Endometrium (tissue), 2 donors: ENCODE data around the gene NBPF12.
"Not testable (repeated sequence)": the region's sequence is repeated elsewhere in the genome, so short reads cannot be mapped to it uniquely, and the experiment has no call there.

ENCODE experiments used
- FAIRE-seq: peaks from 2 replicates; lab custom pipeline; 2012; peaks lifted over from hg19 to GRCh38; lab: Jason Lieb, UNC
- donor health status: control.
- donor health status: control.

The NBPF12 gene

DNA sequence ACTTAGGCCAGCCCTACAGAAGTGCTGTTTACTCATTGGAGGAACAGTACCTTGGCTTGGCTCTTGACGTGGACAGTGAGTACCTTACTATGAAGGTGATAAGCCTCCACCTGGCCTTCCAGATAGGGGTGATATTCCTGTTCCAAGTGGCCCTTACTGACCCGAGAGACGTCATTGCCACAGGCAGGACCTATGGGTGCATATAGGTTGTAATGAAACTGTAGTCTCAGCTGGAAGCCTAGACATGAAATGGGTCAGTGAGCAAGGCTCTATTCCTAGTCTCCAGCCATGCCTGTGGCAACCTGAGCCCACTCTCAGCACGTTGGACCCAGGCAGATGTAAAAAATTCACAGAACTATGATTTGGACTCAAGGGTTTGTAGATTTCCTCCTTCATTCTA lies 48.3 kb downstream of the NBPF12 start:
- not testable (repeated sequence) for FAIRE-seq

DNA sequence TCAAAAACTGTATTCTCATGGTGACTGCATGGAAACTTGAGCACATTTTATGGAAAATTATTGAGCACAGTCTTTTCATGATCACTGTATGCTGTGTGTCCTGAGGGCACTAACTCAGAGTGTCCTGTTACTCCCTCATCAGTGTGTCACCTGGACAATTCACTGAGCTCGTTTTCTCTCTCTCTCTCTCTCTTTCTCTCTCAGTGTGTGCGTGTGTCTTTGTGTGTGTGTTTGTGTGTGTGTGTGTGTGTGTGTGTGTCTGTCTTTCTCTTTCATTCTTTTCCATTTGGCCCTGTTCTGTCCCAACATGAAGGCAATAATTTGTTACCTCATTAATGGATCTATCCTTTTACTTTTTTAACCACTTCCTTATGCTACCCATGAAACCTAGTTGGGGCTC lies 49.4 kb downstream of the NBPF12 start:
- not testable (repeated sequence) for FAIRE-seq

DNA sequence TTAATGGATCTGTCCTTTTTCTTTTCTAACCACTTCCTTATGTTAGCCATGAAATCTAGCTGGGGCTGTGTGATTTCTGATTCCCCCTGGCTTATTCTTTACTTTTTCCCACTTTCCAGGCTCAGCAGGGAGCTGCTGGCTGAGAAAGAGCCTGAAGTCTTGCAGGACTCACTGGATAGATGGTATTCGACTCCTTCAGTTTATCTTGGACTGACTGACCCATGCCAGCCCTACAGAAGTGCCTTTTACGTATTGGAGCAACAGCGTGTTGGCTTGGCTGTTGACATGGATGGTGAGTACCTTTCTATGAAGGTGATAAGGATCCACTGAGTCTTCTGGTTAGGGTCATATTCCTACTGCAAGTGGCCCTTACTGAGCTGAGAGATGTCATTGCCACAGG lies 51.3 kb downstream of the NBPF12 start:
- FAIRE-seq: not testable (repeated sequence)

DNA sequence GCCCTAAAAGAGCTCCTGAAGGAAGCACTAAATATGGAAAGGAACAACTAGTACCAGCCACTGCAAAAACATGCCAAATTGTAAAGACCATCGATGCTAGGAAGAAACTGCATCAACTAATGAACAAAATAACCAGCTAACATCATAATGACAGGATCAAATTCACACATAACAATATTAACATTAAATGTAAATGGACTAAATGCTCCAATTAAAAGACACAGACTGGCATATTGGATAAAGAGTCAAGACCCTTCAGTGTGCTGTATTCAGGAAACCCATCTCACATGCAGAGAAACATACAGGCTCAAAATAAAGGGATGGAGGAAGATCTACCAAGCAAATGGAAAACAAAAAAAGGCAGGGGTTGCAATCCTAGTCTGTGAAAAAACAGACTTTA lies 70.4 kb downstream of the NBPF12 start:
- FAIRE-seq: not testable (repeated sequence)

DNA sequence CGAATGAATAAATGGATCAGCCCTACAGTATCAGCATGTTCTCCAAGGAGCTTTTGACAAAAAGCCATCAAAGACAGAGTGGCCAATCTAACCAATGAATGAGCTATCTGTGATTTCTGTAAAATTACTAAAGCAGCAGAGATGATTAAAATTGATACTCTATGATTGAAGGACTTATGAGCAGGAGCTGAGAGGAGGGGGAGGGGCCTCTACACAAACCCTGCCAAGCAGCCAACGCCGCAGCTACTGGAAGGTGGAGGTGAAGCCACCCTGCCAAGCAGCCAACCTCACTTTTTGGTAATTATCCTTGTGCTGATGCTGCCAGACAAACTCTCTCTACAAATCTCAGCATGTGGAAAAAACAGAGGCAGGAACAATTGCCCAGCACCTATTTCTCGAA lies 88.9 kb downstream of the NBPF12 start:
- FAIRE-seq: not testable (repeated sequence)

DNA sequence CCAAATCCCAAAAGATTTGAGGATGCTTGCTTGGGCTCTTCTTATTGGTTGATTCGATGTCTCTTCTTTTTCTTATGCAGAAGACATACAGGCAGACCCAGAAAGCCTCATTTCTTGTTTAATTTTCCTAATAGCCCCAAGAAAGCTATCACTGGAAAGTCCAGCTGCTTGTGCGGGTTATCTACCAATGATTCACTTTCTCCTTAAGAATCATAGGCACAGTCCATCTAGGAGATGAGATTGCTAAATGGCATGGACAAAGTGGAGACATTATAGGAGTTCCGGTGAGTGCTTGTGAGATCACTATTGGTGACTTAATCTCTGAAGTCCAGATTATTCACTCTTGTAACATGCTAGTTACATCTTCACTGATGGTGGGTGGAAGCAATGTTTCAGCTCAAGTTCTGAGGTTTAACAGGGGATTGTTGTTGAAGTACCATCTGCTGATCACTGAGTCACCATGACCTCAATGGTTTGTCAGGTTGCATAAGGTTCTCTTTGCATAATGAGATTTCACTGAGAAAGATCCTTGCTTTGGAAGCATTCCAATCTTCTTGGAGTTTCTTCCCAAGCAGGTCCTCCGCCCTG lies 92.0 kb downstream of the NBPF12 start:
- FAIRE-seq: not testable (repeated sequence)

DNA sequence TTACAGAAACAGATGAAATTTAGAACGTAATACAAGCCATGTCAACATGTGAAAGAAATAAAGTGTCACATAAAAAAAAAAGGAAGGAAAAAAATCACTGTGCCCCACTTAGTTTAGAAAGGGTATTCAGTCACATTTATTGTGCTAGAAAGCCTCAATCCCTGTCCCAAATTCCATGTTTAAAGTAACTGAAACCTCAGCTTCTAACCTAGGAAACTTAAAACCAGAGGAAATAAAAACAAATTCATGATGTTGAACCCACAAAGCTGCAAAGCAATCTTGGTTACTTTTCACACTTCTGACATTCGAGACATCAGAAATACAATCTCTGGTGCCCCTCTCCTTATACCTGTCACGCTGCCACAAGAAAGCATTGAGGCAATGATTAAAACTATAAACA lies 101.8 kb downstream of the NBPF12 start:
- no peak for FAIRE-seq

DNA sequence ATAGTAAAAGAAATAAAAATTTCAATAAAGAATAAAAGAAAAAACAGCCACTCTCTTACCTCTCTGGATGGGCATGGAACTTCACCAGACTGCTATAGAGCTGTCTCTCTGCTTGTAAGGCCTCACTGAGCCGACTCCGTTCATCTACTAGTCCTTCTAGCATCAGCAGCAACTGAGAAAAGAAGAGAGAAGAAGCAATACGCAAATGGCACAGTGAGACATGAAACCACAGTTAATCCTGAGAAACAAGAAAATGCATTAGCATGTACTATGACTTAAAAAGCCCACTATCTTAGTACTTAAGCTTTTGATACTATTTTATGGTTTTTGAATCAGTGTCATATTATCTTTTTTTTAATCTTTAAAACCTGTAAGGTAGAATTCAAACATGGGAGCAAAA lies 104.8 kb downstream of the NBPF12 start:
- not testable (repeated sequence) for FAIRE-seq

DNA sequence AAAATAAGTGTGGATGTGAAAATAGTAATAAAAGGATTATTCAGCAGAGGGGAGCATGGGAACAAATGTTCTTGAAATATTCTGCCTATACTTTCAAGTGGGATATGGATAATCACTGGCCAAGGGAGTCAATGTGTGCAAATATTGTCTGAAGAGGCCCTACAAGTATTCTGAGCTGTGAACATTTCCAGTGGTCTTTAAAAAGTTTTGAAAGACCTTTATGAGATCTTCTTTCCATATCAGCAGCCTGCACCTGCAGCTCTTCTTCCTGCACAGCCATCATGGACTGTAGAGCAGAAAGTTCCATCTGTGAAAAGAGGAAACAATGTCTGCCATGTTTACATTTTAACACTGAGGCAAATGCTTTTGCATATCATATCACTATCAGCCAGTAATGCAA lies 106.4 kb downstream of the NBPF12 start:
- not testable (repeated sequence) for FAIRE-seq
